Peyer's patch (tissue), 4 donors: ENCODE results near the gene PLEKHA6. TPM values are rescaled to one million over a fixed set of nuclear protein-coding genes. Genes with fewer than 3 reads are reported as not detected.

ENCODE experiments used
- DNase-seq, 3 donors: peaks; one replicate each; pipeline ENCODE4 v3.0.0-alpha.2; 2017 to 2019
- H3K27ac ChIP-seq, 4 donors: fragments of 200-600 bp; sonication (generic); one replicate each; pipeline ENCODE4 v1.5.1; 2016 to 2019
- H3K27me3 ChIP-seq, 2 donors: fragments of 200-600 bp; sonication (generic); one replicate each; pipeline ENCODE4 v1.5.1; 2019
- H3K36me3 ChIP-seq, 3 donors: fragments of 200-600 bp; sonication (generic); one replicate each; pipeline ENCODE4 v1.5.1; 2016 to 2019
- H3K4me1 ChIP-seq, 4 donors: fragments of 200-600 bp; sonication (generic); one replicate each; pipeline ENCODE4 v1.5.1; 2016 to 2019
- H3K4me3 ChIP-seq, 4 donors: fragments of 200-600 bp; sonication (generic); 1 replicate in 3 of 4; 2 replicates in 1 of 4; pipeline ENCODE4 v1.5.1; 2016 to 2019; ENCODE audit warnings: mild to moderate bottlenecking in 1 of 4
- H3K9me3 ChIP-seq, 4 donors: fragments of 200-600 bp; sonication (generic); one replicate each; pipeline ENCODE4 v1.5.1; 2016 to 2019; ENCODE audit warnings: mild to moderate bottlenecking in 1 of 4
- POLR2A ChIP-seq, 2 donors: fragments of 450-650 bp; IDR thresholded peaks; one replicate each; pipeline ENCODE4 v1.5.1; 2017; ENCODE audit warnings: antibody characterized with exemption in 2 of 2, mild to moderate bottlenecking in 2 of 2, moderate library complexity in 2 of 2
- total RNA-seq, 4 donors: library from RNA; depleted of rRNA; stranded (reverse); fragments of >200 nt; gene quantifications; one replicate each; pipeline ENCODE4 v1.1.0, GENCODE V29; 2016
- TF ChIP-seq, protein P1 (sequence below), 6 experiments: fragments of 450-650 bp in 4 of 6; fragments of 200-600 bp in 2 of 6; sonication (generic) in 1 of 6; IDR thresholded peaks; one replicate each; pipeline ENCODE4 v1.5.1; 2017 to 2019; ENCODE audit warnings: antibody characterized with exemption in 6 of 6, mild to moderate bottlenecking in 3 of 6, moderate library complexity in 1 of 6

Gene PLEKHA6
- total RNA-seq, 4 donors from 2014 or later = 57.3 to 91.6 (median 70.2) TPM

DNA sequence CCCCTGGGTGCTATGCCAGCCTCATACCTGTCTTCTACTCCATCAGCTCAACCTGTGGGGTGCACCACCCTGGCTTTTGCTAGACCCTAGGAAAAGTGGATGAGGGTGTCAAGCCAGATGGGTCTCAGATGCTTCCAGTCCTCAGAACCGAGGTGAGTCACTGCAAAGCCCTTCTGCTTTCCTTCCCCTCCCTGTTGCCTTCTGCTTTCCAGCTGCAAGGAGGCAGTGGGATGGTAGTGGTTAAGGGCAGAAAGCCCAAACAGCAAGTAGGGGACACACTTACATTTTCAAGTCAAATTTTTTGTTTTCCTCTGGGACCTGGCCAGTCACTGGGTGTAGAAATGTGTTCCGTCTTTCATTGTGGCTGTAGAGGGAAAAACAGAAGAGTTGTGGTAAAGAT, 85.3 kb downstream of the PLEKHA6 start:
- H3K27me3 ChIP-seq = no peaks in the 10 kb centered on the region
- no peak overlapping the region for H3K27ac ChIP-seq
- no peaks in the 10 kb centered on the region for H3K9me3 ChIP-seq
- TF ChIP-seq, protein P1, sequence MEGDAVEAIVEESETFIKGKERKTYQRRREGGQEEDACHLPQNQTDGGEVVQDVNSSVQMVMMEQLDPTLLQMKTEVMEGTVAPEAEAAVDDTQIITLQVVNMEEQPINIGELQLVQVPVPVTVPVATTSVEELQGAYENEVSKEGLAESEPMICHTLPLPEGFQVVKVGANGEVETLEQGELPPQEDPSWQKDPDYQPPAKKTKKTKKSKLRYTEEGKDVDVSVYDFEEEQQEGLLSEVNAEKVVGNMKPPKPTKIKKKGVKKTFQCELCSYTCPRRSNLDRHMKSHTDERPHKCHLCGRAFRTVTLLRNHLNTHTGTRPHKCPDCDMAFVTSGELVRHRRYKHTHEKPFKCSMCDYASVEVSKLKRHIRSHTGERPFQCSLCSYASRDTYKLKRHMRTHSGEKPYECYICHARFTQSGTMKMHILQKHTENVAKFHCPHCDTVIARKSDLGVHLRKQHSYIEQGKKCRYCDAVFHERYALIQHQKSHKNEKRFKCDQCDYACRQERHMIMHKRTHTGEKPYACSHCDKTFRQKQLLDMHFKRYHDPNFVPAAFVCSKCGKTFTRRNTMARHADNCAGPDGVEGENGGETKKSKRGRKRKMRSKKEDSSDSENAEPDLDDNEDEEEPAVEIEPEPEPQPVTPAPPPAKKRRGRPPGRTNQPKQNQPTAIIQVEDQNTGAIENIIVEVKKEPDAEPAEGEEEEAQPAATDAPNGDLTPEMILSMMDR (IDR thresholded peaks at IDR 0.05) = no peak
- TF ChIP-seq POLR2A (IDR thresholded peaks at IDR 0.05) = no peak
- H3K4me1 ChIP-seq = peaks cover 0 to 16% (median 0%) of the 10 kb centered on the region in 4 donors
- H3K36me3 ChIP-seq = peaks cover 0 to 48% (median 0%) of the 10 kb centered on the region in 3 donors
- no peak for DNase-seq
- no peak overlapping the region for H3K4me3 ChIP-seq

DNA sequence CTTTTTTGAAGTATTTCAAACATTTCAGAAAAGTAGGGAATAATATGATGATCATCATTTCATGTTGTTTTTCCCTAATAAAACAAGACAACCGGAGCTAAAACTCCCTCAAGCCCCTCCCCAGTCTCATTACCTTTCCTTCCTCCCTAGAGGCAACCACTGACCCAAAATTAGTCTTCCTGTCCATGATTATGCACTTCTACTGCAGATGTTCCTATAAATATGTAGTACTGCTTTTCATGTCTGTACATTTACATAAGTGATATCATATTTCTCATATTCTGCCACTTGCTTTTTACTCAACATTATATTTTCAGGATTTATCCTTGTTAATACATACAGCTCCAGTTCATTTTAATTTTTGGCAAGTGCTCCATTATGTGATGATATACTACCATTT, 87.2 kb downstream of the PLEKHA6 start:
- H3K4me3 ChIP-seq = no peak overlapping the region
- TF ChIP-seq, protein P1 (IDR thresholded peaks at IDR 0.05) = no peak
- TF ChIP-seq POLR2A (IDR thresholded peaks at IDR 0.05) = no peak
- no peaks in the 10 kb centered on the region for H3K9me3 ChIP-seq
- peaks cover 0 to 51% (median 0%) of the 10 kb centered on the region in 3 donors for H3K36me3 ChIP-seq
- no peak for DNase-seq
- H3K27ac ChIP-seq = no peak overlapping the region
- H3K4me1 ChIP-seq = peaks cover 0 to 11% (median 0%) of the 10 kb centered on the region in 4 donors
- H3K27me3 ChIP-seq = no peaks in the 10 kb centered on the region

DNA sequence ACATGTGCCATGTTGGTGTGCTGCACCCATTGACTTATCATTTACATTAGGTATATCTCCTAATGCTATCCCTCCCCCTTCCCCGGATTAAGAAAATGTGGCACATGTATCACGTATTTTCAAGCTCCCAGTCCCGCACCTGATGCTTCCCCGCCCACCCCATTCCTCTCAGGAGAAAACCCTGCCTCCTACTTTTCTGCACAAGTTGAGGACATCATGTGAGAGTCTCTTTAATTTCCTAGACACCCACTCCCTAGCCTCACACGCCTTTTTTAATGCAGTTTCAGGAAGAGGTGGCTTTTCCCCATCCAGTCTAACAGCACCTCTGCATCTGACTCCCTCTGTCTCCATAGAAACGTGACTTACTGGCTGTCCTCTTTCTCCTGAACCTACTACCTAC, 87.8 kb downstream of the PLEKHA6 start:
- no peak overlapping the region for H3K27ac ChIP-seq
- no peak overlapping the region for H3K4me3 ChIP-seq
- DNase-seq = no peak
- H3K4me1 ChIP-seq = peaks cover 0 to 12% (median under 1%) of the 10 kb centered on the region in 4 donors
- H3K36me3 ChIP-seq = peaks cover 0 to 56% (median 0%) of the 10 kb centered on the region in 3 donors
- H3K27me3 ChIP-seq = no peaks in the 10 kb centered on the region
- TF ChIP-seq POLR2A (IDR thresholded peaks at IDR 0.05) = no peak
- TF ChIP-seq, protein P1 (IDR thresholded peaks at IDR 0.05) = no peak
- no peaks in the 10 kb centered on the region for H3K9me3 ChIP-seq

DNA sequence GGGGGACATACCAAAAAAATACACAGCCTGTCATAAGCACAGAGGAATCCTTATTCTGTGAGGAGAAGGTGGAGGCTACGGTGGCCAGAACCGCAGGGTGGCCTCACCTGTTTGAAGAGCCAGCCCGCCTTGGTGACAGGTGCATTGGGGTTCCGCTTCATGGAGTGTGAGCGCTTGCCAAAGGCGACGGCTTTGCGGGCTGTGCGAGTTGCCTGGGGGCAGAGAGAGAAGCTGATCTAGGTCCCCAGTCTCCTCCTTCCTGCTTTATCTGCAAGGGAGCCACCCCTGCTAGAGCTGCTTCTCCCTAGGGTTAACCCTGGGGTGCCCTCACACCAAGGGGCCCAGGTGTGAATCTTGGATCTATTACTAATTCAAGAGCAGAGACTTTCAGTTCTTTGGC, 91.6 kb downstream of the PLEKHA6 start:
- no peaks in the 10 kb centered on the region for H3K9me3 ChIP-seq
- no peak for TF ChIP-seq POLR2A (IDR thresholded peaks at IDR 0.05)
- TF ChIP-seq, protein P1 (IDR thresholded peaks at IDR 0.05) = no peak
- H3K27me3 ChIP-seq = no peaks in the 10 kb centered on the region
- DNase-seq = no peak
- peaks cover 0 to 64% (median 0%) of the 10 kb centered on the region in 3 donors for H3K36me3 ChIP-seq
- H3K4me1 ChIP-seq = peaks cover 0 to 36% (median 3%) of the 10 kb centered on the region in 4 donors
- no peak overlapping the region for H3K27ac ChIP-seq
- no peak overlapping the region for H3K4me3 ChIP-seq

DNA sequence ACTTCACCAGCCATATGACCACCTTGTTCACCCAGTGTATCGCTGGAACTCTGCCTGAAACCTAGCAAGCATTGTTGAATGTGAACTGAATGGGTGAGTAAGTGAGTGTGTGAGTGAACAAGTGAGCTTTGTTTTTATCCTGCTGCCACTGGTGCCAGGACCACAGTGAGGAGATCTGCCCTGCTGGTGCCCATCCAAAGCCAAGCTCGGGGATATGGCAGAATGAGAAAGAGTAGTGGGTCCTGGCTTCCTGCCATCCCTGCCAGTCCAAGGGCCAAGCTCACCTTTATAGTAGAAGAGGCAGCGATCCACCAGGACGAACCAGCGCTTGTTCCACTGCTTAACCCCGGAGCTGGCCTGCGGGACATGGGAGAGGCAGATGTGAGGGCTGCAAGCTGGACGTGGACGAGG, 92.5 kb downstream of the PLEKHA6 start:
- TF ChIP-seq, protein P1 (IDR thresholded peaks at IDR 0.05) = no peak
- TF ChIP-seq POLR2A (IDR thresholded peaks at IDR 0.05) = no peak
- peak overlapping the region in 2 of 4 donors; percentile 59 to 79 for H3K27ac ChIP-seq

More for the DNA sequence above, 92.5 kb downstream of the PLEKHA6 start:
- no peak for DNase-seq
- no peaks in the 10 kb centered on the region for H3K9me3 ChIP-seq
- H3K4me3 ChIP-seq = no peak overlapping the region
- peaks cover 0 to 37% (median 3%) of the 10 kb centered on the region in 4 donors for H3K4me1 ChIP-seq
- H3K36me3 ChIP-seq = peaks cover 0 to 59% (median 0%) of the 10 kb centered on the region in 3 donors
- no peaks in the 10 kb centered on the region for H3K27me3 ChIP-seq
